Hepatic stellate cell (primary cell): Measurements from ENCODE around the gene POLG.
A peak's percentile ranks its signal among the peaks of the same experiment; 100 is the strongest.

Source experiments
- DNase-seq: peaks from one replicate; pipeline ENCODE4 v3.0.0; 2011; ENCODE audit warnings: low spot score

Gene POLG

DNA sequence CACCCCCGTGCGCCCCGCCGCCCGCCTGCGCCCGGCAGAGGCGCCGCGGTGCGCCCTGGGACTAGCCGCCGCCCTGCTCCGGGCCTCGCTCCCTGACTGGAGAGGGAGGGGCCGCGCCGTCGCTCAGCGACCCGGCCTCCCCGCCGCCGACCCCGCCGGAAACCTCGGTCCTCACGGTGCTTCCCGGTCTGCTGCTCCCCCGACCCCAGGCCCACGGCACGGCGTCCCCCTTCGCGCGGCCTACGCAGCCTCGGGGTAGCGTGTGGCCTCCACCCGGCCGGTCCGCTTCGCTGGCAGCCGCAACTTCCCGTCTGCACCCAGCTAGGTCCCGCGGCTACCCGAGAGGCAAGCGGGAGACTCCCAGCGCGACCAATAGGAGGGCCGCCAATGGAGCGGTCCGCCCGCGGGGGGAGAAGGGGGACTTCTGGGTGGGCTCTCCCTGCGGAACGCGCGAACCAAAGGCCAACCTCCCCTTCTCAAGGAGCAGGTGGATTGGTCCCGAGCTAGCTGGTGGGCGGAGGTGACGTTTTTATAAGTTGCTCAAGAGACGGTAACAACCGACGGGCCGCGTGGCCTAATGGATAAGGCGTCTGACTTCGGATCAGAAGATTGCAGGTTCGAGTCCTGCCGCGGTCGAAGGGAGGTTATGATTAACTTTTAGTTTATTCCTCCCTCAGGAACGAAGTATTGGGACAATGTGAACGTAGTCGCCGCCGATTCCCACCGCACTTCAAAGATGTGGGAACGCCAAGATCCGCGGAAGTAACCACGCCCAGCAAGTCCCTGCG, at the start of gene POLG:
TSS of gene POLG (minus strand) at position 315 of the 788 bp plus-strand sequence. CDS start 1,070 bp downstream, outside the sequence.
- DNase-seq, result peak; percentile 98

DNA sequence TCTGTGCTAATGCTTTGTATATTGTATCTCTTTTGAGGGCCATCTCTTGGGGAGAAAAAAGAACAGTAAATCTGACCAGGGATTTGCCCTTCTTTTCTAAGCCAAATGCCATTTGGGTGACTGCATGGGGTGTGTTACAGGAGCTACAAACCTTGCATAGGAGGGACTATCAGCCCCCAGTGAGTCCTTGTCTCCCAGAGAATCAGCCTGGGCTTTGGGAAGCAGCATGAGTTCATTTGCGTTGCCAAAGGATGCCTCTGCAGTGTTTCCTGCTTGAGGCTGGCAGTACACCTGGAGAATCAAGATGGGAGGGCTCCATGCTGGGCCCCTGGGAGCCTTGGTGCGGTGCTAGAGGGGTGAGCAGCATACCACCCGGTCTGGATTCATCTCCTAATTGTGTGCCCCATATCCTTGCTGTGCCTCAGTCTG, 49.6 kb upstream of the POLG start:
- no peak for DNase-seq

DNA sequence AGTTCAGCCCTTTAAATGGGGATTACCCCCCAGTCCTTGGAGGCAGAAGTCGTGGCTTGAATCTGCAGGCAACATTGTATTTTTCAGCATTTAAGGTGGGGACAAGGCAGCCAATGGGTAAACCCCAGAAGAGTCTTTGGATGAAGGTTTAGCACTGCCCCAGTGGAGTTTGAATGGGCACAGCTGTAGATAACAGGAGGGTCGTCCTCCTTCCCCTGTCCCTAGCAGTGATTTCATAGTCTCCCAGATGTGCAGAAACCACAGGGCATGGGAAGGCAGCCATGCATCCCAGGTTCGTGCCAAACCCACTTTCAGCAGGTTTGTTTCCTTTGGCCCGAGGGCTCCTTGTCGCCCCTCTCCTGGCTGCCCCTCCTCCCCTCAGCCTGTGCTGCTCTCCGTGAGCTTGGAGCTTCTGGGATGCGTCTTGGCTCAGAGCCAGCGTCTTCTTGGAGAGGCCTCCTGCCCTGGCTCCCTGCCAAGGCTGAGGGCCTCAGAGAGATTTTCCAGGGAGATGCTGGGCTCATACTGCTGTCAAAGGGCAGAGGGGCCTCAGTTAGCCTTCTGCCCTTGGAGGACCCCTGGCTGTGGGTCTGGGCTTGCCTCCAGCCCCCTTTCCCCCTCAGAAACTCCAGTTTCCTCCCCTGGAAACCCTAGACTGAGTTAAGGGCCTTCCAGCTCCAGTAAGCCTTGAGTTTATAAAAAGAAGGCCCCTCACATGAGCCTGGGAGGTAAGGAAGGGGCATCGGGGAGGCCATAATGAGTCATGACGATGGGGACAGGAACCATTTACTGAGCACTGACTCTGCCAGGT, 48.9 kb upstream of the POLG start:
- DNase-seq, result no peak

DNA sequence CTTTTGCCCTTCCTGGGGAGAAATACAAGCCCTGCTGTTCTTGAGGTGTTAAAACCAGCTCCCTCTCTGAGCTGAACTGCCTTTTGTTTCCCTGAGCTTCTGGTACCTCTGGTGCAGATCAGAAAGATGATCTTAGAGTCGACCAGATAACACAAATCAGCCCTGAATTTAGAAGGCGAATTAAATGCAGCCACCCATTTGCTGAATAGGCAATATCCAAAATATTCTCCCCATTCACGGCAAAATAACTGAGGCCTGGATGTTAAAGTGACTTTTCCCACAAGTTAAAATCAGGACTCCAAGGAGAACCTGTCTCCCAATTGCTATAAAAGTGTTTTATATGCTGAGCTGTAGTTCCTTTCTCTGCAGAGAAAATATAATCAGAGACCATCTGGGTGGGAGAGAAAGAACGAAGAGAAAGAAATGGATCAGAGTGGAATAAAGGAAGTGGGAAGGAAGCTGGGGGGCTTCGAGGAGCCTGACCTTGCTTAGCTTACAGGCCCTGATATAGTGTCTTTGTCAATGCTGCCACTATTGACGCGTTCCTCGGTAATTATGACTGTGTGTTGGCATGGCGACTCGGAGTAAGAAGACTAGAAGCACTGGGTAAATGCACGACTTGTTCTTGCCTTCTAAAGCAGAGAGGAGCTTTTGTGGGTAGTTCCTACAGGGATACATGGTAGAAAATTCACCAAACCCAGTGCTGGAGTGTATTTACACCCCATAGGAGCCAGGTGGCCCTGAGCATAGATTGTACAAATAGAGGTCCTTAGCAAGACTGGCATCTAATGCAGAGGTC, 47.5 kb upstream of the POLG start:
- DNase-seq, result no peak

DNA sequence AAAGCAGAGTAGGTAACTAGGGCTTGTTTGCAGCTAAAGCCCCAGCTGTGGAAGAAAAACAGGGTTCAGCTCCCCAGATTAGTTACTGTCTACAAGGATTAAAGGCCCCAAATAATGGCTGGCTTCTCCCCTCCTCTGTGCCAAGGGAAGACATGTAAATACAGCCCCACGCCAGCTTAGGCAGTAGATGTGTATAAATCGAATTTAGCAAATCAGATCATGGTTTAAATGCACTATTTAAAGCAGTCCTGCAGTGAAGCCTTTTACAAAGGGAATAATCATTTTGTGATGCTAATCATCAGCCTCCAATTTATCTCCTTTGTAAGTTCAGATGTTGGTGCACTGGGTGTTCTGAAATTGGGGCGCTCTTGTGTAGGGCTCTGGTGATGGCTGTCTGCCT, 46.7 kb upstream of the POLG start:
- DNase-seq, result no peak

DNA sequence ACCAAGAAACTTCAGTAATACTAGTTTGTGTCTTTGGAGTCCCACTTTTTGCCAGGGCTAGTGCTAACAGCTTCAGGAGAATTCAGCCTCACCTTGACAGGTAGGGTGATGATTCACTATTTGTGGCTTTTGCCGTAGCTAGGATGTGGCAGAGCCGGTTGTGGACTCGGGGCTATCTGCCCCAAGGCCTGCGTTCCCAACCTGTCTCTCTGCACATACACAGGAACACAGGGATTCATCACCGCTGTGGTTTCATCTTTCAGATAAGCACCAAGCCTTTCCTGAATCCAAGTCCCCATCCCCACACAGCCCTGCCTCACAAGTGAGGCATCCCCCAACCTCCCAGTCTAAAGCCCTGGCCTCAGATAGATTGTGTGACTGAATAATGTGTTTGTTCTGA, 45.2 kb upstream of the POLG start:
- DNase-seq, result no peak

DNA sequence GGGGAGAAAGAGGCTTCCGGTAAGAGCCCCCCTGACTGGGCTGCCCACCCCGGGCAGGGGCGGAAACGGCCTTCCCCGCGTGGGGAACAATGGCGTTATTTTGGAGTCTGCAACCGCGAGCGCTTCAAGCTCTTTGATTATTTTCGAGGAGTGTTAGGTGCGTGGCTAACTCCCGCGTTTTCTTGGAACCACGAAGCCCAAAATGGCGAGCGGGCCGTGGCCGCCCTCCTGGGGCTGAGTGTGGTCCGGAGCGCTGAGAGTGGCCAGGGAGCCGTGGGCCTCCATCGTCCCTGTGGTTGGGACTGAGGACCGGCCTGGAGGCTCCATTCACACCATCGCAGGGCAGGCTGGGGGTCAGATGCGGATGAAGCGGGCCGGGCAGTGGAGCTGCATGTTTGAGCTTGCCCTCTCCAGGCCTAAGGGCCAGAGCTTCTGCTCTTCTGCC, 44.6 kb upstream of the POLG start:
- no peak for DNase-seq

DNA sequence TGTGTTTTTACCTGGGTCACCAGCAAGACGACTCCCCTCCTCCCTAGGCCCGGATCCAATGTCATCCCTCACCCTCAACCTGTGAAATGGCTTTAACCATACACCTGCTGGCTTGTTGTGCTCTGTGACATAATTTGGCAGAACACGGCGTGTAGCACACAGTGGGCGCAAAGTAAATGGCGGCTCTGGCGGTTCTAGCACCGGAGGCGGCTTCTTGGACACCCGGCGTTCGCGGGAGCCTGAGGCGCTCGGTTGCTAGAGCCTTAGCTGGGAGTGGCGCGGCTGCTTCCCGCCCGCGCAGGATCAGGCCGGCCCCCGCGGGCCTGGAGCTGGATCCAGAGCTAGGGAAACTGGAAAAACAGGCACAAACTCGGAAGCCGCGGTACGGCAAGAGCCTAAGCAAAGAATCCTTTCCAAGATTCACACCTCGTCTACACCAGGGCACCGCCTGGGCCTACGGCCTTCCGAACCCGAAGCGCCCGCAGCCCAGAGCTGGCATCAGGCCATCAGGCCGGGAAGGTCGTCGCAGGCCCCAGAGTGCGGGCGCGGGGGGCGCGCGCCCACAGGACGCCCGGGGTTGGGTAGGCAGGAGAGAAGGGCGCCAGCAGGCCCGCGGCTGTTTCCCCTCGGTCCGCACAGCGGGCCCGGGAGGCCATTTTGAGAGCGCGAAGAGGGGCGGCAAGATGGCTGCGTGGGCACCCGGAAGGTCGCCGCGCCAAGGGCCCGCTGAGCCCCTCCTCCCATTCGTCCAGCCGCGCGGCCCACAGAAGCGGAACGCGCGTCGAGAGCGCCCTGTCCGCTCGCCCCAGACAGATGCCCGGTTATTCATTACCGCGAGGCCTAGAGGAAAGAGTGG, 43.9 kb upstream of the POLG start:
- DNase-seq, result no peak

DNA sequence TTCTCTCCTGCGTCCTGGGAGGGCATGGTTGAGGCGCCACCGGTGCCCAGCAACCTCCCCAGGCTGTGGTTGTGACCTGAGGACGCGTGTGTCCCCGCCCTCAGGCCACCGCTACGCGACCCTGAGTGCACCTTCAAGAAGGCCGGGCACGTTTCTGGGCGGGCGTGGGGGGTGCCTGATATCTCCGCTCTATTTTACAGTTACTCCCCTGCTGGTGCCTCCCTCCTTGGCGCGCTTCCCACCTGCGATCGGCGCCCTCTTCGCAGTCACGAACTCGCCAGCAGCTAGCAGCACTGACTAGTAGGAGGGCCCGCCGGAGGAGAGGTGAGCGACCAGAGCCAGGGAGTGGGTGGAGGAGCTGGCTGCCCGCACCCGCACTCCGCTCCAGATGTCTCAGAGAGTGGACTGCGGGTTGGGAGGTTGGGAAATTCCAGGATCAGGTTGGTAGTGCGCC, 43.2 kb upstream of the POLG start:
- no peak for DNase-seq

DNA sequence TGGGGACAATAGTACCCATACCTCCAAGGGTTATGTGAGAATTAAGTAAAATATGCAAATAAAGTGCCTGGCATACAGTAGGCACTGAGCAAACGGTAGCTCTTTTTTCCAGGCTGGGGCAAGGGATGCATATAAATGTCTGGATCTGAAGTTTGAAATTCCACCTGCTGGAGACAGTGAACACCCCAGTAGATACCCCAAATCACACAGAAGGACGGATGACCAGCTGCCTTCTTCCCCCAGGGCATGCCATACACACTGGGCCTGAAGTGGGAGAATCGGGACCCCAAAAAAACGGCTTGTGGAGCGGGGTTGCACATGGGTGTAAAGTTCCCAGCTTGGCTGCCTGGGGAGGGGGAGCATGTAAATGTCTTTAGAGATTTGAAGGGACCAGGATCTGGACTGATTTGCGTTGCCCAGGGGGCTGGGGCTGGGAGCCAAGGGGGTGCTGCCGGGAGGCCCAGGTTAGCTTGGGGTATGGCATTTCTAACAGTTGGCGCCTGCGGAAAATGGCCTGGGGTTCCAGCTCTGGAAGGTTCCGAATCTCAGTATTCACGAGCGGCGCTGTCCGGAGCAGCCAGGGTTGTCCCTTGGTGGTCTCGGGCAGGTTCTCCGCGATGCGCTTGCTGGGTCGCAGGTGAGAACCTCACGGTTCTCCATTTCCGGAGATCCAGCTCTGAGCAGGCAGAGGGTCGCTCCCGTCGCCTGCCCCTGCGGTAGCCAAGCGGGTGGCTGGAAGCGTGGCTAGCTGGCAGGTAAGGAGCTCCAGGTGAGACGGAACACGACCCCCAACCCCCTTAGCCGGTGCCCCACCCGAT, 42.6 kb upstream of the POLG start:
- DNase-seq, result no peak

DNA sequence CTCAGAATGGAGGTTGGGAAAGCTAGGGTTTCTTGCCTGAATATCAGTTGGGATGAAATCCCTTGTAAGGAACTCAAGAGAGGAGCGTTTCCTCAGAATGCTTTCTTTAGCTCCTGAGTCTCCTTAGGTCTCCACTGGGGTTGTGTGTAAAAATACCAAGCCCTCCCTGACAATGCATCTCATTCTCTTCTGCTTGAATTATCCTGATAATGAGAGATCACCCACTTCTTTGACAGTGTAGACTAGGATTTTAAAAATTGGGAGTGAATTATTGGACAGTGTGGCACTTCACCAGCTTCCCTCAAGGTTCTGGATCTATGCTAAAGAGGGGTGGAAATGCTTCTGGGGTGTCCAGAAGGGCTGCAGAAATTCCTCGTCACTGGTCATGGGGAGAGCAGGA, 41.8 kb upstream of the POLG start:
- DNase-seq, result no peak

DNA sequence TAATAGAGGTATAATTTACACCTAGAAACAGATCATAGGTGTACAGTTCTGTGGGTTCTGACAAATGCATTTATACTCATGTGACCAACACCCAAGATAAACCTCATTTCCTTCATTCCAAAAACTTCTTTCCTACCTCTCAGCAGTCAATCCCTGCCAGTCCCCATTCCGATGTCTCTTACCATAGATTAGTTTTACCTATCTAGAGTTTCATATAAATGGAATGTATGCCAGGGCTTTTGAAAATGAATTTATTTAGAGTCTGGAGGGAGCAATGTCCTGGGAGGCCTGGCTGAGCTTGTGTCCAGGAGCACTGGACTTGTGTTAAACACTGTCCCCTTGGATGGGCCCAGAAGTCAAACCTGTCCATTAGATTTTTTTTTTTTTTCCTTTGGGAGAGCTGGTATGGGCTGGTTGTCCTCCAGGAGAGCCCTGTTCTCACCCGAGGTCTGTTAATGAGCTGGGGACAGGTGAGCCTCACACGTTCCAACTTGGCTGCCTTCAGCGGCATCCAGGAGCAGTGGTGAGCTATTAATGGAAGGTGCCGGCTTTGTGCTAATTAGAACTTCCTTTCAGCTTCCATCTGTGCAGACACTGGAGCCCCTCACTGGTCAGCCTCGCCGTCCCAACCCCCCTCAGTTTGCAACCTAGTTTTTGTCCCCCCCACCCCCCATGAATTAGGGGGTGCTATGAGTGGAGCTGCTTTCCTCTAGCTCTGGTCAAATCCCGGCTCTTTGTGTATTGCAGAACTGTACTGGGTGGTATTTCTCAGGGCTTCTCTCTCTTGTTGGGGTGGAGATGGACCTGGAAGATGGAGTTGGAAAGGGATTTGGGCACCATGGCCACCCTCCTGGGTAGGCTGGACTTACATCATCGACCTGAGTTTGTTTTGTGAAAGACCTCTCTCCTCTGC, 40.7 kb upstream of the POLG start:
- no peak for DNase-seq

DNA sequence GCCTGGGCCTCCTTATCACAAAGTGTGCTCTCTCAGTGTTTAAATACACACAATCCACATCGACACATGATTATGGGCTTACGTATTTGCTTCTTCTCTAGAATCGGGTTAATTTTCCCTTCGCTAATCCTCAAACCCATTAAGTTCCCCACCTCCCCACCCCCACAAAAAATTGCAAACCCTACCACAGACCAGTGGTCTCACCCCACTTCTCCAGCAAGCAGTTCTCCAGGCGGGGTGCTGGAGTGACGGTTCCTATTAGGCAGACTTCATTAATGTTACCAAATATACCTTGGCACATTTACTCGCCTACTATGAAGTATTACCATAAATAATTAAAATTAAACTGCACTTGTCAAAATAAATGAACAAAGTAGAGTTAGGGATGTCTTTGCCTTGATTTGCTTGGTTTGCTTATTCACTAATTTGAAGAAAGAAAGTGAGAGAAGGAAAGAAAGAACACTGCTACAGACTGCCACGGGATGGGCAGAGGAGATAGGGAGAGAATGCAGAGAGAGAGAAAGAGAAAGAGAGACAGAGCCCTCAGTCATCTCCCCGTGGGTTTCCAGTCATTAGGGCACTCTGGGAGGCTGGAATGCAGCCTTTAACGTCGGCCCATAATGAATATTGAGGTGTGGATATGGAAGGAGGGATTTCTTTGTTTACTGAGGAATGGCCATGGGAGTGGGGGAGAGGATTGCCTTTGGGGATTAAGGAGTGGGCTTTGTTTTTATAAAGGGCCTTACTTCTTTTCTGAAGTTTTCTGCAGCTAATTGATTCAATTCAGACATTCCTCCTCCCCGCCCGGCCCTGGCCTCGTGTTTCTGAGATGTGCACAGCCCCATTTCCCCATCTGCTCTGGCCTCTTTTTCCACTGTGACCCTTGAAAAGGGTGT, 39.7 kb upstream of the POLG start:
- no peak for DNase-seq

DNA sequence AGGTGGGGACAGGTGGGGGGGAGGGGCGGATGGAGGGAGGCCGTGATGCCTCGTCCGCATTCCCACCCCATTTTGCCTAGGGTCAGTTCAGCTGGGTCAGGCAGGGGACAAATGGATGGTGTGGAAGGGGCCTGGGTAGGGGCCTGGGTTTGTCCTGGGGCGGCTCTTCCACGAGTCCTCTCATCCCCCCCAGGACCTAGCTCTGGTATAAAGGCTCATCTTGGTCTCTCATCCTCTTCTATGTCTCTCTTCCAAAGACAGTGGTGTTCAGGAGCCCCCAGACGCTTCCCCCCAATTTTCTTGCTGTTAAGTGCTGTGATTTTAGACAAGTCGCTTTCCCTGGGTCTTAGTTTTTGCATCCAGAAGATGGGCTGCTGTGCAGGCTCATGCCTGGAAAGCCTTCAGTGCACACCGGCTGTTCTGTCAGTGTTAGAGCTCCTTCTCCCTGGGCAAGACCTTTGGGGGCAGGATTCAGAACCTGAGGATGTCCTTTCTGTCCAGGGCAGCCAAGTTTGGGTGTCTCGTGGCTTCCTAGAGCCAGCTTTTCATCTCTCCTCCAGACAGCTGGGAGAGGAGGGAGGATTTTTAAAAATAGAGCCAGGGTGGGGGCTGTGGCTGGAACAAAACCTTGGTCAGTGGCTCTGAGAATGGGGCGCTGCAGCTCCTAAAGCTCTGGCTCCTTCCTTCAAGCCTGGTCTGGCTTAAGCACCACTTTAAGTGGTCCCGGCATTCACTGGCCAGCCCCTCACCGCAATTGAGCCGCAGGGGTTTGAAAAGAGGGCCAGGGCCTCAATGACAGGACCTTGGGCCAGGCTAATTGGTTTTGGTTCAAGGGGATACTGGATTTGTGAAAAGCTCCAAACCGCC, 37.7 kb upstream of the POLG start:
- no peak for DNase-seq

DNA sequence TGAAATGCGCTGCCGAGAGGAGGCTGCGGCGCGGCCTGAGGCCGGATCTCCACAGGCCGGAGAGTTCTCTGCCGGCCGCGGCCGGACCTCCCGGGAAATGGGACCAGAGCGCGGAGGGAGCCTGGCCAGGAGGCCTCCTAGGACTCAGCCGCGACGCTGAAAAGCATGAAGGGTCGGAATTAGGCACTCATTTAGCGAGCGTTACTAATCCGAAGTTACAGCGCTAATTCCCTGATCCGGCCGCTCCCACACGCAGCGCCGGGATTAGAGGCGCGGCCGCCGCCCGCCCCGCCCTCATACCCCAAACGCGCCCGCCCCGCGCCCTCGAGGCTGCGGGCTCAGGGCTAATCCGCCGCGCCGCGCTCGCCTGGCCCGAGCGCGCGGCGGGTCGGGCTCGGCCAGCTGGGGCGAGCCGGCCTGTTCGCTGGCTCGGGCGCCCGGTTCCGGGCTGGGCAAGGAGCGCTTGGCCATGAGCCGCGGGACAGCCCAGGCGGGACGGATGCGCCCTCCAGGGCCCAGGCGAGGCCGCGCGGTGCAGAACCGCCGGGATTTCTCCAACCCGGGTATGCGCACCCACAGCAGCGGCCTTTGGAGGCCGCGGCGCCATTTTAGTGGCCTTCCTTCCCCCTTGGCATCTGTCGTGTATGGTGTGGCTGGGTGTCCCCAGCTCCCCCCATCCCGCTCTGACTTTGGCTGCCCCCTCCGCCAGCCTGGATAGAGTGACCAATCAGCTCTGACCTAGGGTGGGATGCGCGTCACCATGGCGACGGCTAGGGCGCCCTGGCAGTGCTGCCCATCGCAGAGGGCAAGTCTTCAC, 36.8 kb upstream of the POLG start:
- peak; percentile 55 for DNase-seq

DNA sequence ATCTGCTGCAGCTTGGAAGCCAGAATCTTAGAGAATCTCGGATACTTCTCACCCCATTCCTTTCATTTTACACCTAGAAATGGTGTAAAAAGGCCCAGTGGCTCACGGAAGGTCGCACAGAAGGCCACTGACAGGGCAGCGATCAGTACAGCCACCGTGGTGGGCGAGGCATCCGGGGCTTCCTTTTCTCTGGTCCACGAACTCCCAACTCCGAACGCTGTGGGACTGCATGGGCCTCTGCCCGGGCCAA, 36.3 kb upstream of the POLG start:
- DNase-seq, result no peak
